Activated naive CD4-positive, alpha-beta T cell treated with anti-CD3 and anti-CD28 coated beads, Interleukin-2, amount 10 ng/mL, durations not matched to agents 5 hours and 36 hours (primary cell): Measurements from ENCODE around the gene PIR. TPM values are rescaled to one million over a fixed set of nuclear protein-coding genes. Genes with fewer than 3 reads are reported as not detected.

ENCODE experiments used
- total RNA-seq, 2 experiments: library from RNA; stranded (reverse); gene quantifications; one replicate each; pipeline ENCODE4 v1.2.3, GENCODE V29; 2021

PIR gene
- 1 to 10 TPM; 2.4 to 3.0 TPM for total RNA-seq

GRCh38 chrX:15493118-15493962, at the start of gene PIR:
Gene PIR (minus strand): TSS chrX:15493333. CDS start chrX:15491257, 2,076 bp downstream.

GRCh38 chrX:15500497-15500966, 7.4 kb upstream of the PIR start, which contains the start of gene BMX:
Gene BMX (plus strand): TSS chrX:15500807. CDS start chrX:15508354, 7,547 bp downstream.

GRCh38 chrX:15384304-15384703, 108.8 kb downstream of the PIR start, which contains the start of gene VEGFD:
Gene VEGFD (minus strand): TSS chrX:15384413. CDS start chrX:15383946, 467 bp downstream.

GRCh38 chrX:15335135-15336022, 157.8 kb downstream of the PIR start, which contains the start of gene PIGA:
Gene PIGA (minus strand): TSS chrX:15335523. CDS start chrX:15331930, 3,593 bp downstream.

Other genes starting within 250 kb of the PIR start
- gene ASB9, start 223.2 kb downstream of the PIR start, total RNA-seq, result under 1 TPM; 0.58 TPM
- not detected for gene ASB11, start 177.7 kb downstream of the PIR start, total RNA-seq
- 10 to 100 TPM; 23.5 to 24.0 TPM for gene PIGA, start 157.8 kb downstream of the PIR start, total RNA-seq
- not detected for gene VEGFD, start 108.9 kb downstream of the PIR start, total RNA-seq
- not detected for gene BMX, start 7.5 kb upstream of the PIR start, total RNA-seq
- not detected for gene ACE2, start 107.6 kb upstream of the PIR start, total RNA-seq
- under 1 TPM; 0.13 to 0.34 TPM for gene CLTRN, start 171.5 kb upstream of the PIR start, total RNA-seq
- gene CA5B, start 244.9 kb upstream of the PIR start, total RNA-seq, result 10 to 100 TPM; 27.0 to 27.6 TPM